Peyer's patch (tissue), 4 donors: ENCODE results near the gene FHL3. TPM values are rescaled to one million over a fixed set of nuclear protein-coding genes. Genes with fewer than 3 reads are reported as not detected.
"Not testable (repeated sequence)": the region's sequence is repeated elsewhere in the genome, so short reads cannot be mapped to it uniquely, and the experiment has no call there.

ENCODE experiments used
- DNase-seq, 3 donors: peaks; one replicate each; pipeline ENCODE4 v3.0.0-alpha.2; 2017 to 2019
- H3K27ac ChIP-seq, 4 donors: fragments of 200-600 bp; sonication (generic); one replicate each; pipeline ENCODE4 v1.5.1; 2016 to 2019
- H3K27me3 ChIP-seq, 2 donors: fragments of 200-600 bp; sonication (generic); one replicate each; pipeline ENCODE4 v1.5.1; 2019
- H3K36me3 ChIP-seq, 3 donors: fragments of 200-600 bp; sonication (generic); one replicate each; pipeline ENCODE4 v1.5.1; 2016 to 2019
- H3K4me1 ChIP-seq, 4 donors: fragments of 200-600 bp; sonication (generic); one replicate each; pipeline ENCODE4 v1.5.1; 2016 to 2019
- H3K4me3 ChIP-seq, 4 donors: fragments of 200-600 bp; sonication (generic); 1 replicate in 3 of 4; 2 replicates in 1 of 4; pipeline ENCODE4 v1.5.1; 2016 to 2019; ENCODE audit warnings: mild to moderate bottlenecking in 1 of 4
- H3K9me3 ChIP-seq, 4 donors: fragments of 200-600 bp; sonication (generic); one replicate each; pipeline ENCODE4 v1.5.1; 2016 to 2019; ENCODE audit warnings: mild to moderate bottlenecking in 1 of 4
- POLR2A ChIP-seq, 2 donors: fragments of 450-650 bp; IDR thresholded peaks; one replicate each; pipeline ENCODE4 v1.5.1; 2017; ENCODE audit warnings: antibody characterized with exemption in 2 of 2, mild to moderate bottlenecking in 2 of 2, moderate library complexity in 2 of 2
- total RNA-seq, 4 donors: library from RNA; depleted of rRNA; stranded (reverse); fragments of >200 nt; gene quantifications; one replicate each; pipeline ENCODE4 v1.1.0, GENCODE V29; 2016
- TF ChIP-seq, protein P1 (sequence below), 6 experiments: fragments of 450-650 bp in 4 of 6; fragments of 200-600 bp in 2 of 6; sonication (generic) in 1 of 6; IDR thresholded peaks; one replicate each; pipeline ENCODE4 v1.5.1; 2017 to 2019; ENCODE audit warnings: antibody characterized with exemption in 6 of 6, mild to moderate bottlenecking in 3 of 6, moderate library complexity in 1 of 6

FHL3 gene
- total RNA-seq, 4 donors from 2014 or later, result 3.3 to 13.2 (median 4.9) TPM

DNA sequence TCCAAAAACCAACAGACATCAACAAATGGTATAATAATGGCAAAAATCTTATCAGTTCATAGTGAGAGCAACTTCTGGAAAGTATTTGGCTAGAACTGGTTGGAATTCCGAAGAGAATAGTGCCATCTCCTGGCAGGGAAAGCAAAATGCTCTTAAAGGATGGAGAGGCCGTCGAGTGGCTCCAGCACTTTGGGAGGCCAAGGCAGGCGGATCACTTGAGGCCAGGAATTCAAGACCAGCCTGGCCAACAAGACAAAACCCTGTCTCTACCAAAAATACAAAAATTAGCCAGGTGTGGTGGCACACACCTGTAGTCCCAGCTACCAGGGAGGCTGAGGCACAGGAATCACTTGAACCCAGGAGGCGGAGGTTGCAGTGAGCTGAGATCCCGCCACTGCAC is 30.2 kb downstream of the FHL3 start:
- not testable (repeated sequence) for H3K9me3 ChIP-seq, H3K4me1 ChIP-seq, H3K4me3 ChIP-seq, H3K27me3 ChIP-seq, DNase-seq, H3K27ac ChIP-seq
- peaks cover 0 to 75% (median 0%) of the 10 kb centered on the region in 3 donors for H3K36me3 ChIP-seq
- TF ChIP-seq, protein P1, sequence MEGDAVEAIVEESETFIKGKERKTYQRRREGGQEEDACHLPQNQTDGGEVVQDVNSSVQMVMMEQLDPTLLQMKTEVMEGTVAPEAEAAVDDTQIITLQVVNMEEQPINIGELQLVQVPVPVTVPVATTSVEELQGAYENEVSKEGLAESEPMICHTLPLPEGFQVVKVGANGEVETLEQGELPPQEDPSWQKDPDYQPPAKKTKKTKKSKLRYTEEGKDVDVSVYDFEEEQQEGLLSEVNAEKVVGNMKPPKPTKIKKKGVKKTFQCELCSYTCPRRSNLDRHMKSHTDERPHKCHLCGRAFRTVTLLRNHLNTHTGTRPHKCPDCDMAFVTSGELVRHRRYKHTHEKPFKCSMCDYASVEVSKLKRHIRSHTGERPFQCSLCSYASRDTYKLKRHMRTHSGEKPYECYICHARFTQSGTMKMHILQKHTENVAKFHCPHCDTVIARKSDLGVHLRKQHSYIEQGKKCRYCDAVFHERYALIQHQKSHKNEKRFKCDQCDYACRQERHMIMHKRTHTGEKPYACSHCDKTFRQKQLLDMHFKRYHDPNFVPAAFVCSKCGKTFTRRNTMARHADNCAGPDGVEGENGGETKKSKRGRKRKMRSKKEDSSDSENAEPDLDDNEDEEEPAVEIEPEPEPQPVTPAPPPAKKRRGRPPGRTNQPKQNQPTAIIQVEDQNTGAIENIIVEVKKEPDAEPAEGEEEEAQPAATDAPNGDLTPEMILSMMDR (IDR thresholded peaks at IDR 0.05), result peak; percentile 7 to 63 (median 52)

DNA sequence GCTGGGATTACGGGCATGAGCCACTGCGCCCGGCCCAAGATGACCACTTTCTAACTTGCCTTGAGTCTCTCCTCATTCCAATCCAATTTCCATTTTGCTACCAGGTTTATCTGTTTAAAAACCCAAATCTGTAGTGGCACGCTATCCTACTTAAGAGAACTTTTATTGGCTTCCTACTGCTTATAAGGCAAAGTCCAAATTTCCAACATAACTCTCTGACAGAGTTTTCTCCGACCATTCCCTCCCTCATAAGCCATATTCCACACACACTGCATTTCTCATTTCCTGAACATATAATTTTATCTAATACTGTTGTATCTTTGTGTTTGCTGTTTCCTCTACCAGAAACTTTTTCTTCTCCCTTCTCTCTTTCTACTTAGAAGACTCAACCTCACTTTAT is 30.7 kb downstream of the FHL3 start:
- Histone ChIP-seq H3K4me1 (no peaks in the 10 kb centered on the region), H3K9me3 (no peaks in the 10 kb centered on the region), H3K27ac (no peak overlapping the region), H3K36me3 (peaks cover 0 to 75% (median 0%) of the 10 kb centered on the region in 3 donors), H3K4me3 (no peak overlapping the region), H3K27me3 (no peaks in the 10 kb centered on the region)
- TF ChIP-seq POLR2A (IDR thresholded peaks at IDR 0.05), result no peak
- TF ChIP-seq, protein P1 (IDR thresholded peaks at IDR 0.05), result no peak
- no peak for DNase-seq

DNA sequence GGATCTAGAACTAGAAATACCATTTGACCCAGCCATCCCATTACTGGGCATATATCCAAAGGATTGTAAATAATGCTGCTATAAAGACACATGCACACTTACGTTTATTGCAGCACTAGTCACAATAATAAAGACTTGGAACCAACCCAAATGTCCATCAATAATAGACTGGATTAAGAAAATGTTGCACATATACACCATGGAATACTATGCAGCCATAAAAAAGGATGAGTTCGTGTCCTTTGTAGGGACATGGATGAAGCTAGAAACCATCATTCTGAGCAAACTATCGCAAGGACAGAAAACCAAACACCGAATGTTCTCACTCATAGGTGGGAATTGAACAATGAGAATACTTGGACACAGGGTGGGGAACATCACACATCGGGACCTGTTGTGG is 31.6 kb downstream of the FHL3 start:
- DNase-seq, H3K4me1 ChIP-seq, H3K9me3 ChIP-seq, H3K27me3 ChIP-seq, H3K4me3 ChIP-seq, H3K27ac ChIP-seq: not testable (repeated sequence)
- peaks cover 0 to 75% (median 0%) of the 10 kb centered on the region in 3 donors for H3K36me3 ChIP-seq

DNA sequence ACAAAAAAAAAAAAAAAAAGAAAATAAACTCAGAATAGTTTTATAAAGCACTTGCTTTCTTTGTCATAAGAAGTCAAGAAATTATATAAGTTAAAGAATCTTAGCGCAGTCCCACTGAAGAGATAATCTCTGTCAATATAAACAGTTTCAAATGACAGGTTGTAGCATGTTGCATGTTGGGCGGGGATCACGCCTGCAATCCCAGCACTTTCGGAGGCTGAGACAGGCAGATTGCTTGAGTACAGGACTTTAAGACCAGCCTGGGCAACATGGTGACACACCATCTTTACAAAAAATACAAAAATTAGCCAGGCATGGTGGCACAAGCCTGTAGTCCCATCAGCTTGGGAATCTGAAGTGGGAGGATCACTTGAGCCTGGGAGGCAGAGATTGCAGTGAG is 40.0 kb downstream of the FHL3 start:
- Histone ChIP-seq H3K9me3 (no peaks in the 10 kb centered on the region), H3K27ac (no peak overlapping the region), H3K27me3 (no peaks in the 10 kb centered on the region), H3K4me1 (no peaks in the 10 kb centered on the region), H3K4me3 (no peak overlapping the region), H3K36me3 (peaks cover 0 to 80% (median 0%) of the 10 kb centered on the region in 3 donors)
- no peak for DNase-seq
- no peak for TF ChIP-seq POLR2A (IDR thresholded peaks at IDR 0.05)
- TF ChIP-seq, protein P1 (IDR thresholded peaks at IDR 0.05), result no peak

DNA sequence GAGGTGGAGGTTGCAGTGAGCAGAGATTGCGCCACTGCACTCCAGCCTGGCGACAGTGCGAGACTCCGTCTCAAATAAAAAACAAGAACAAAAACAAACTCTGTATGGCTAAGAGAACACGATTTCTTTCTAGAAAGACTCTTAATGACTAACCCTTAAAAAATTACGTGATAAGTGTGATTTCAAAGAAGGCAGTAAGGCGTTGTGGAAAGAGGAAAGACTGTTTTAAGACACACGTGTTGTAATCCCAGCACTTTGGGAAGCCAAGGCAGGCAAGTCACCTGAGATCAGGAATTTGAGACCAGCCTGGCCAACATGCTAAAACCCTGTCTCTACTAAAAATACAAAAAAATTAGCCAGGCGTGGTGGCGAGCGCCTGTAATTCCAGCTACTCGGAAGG is 41.2 kb downstream of the FHL3 start:
- not testable (repeated sequence) for H3K4me3 ChIP-seq, DNase-seq, H3K27ac ChIP-seq, H3K4me1 ChIP-seq, H3K9me3 ChIP-seq, H3K27me3 ChIP-seq
- H3K36me3 ChIP-seq, result peaks cover 0 to 83% (median 0%) of the 10 kb centered on the region in 3 donors

DNA sequence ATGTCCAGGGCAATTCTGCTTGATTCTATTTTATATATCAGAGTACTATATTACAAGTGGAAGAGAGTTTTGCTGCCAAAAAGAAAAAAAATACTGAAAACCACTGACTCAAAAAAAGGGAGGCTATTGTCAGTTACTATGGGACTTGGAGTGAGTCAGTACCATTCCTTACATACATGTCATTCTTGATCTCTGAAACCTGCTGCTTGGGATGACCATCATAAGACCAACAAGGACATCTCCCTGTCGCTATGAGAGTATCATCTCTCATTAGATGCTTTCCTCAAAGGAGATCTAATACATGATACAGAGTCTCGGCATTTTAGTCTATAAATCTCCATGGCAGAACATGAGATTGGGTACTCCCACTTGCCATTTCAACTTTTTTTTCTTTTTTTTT is 46.6 kb downstream of the FHL3 start:
- Histone ChIP-seq H3K27ac (no peak overlapping the region), H3K4me3 (no peak overlapping the region), H3K9me3 (no peaks in the 10 kb centered on the region), H3K27me3 (no peaks in the 10 kb centered on the region), H3K4me1 (no peaks in the 10 kb centered on the region), H3K36me3 (peaks cover 0 to 58% (median 0%) of the 10 kb centered on the region in 3 donors)
- DNase-seq, result no peak
- TF ChIP-seq POLR2A (IDR thresholded peaks at IDR 0.05), result no peak
- TF ChIP-seq, protein P1 (IDR thresholded peaks at IDR 0.05), result no peak

DNA sequence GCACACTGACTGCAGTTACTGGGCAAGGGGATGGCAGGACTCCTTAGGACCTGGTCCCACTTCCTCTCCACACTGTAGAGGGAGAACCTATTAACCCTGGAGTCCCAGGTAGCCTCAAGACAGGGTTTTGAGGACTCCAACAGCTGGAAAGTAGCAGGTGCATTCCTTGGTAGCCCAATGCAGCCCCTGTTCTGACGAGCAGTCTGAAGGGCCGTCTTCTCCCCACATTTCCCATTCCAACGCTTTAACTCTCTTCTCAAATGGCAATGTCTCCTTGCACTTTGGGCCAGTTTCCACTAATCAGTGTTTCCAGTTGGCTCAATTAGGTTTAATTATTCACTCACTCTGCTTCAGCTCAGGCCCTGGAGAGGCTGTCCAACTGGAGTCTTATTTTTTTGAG is 49.6 kb downstream of the FHL3 start:
- Histone ChIP-seq H3K9me3 (no peaks in the 10 kb centered on the region), H3K27me3 (no peaks in the 10 kb centered on the region), H3K4me1 (no peaks in the 10 kb centered on the region), H3K36me3 (peaks cover 0 to 40% (median 0%) of the 10 kb centered on the region in 3 donors), H3K27ac (no peak overlapping the region), H3K4me3 (no peak overlapping the region)
- DNase-seq, result no peak
- no peak for TF ChIP-seq POLR2A (IDR thresholded peaks at IDR 0.05)
- TF ChIP-seq, protein P1 (IDR thresholded peaks at IDR 0.05), result no peak
